ENCODE data around the gene ELANE. TPM values are rescaled to one million over a fixed set of nuclear protein-coding genes. Genes with fewer than 3 reads are reported as not detected.

ELANE gene
- total RNA-seq, 1 donor from 2014 or later, result not detected

- Mint-ChIP-seq H3K27me3 (peaks cover 21% of the 10 kb centered on the region), H3K4me1 (ENCODE audit: low read depth) (no peaks in the 10 kb centered on the region), H3K36me3 (ENCODE audit: insufficient read depth) (peaks cover 8% of the 10 kb centered on the region), H3K4me3 (ENCODE audit: low read depth) (no peak overlapping the region), H3K27ac (peak overlapping the region; percentile 73), H3K9me3 (ENCODE audit: low read depth) (no peaks in the 10 kb centered on the region)
- DNase-seq (ENCODE audit: low spot score, unreplicated experiment), result no peak
- TF ChIP-seq, protein P1, sequence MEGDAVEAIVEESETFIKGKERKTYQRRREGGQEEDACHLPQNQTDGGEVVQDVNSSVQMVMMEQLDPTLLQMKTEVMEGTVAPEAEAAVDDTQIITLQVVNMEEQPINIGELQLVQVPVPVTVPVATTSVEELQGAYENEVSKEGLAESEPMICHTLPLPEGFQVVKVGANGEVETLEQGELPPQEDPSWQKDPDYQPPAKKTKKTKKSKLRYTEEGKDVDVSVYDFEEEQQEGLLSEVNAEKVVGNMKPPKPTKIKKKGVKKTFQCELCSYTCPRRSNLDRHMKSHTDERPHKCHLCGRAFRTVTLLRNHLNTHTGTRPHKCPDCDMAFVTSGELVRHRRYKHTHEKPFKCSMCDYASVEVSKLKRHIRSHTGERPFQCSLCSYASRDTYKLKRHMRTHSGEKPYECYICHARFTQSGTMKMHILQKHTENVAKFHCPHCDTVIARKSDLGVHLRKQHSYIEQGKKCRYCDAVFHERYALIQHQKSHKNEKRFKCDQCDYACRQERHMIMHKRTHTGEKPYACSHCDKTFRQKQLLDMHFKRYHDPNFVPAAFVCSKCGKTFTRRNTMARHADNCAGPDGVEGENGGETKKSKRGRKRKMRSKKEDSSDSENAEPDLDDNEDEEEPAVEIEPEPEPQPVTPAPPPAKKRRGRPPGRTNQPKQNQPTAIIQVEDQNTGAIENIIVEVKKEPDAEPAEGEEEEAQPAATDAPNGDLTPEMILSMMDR (IDR thresholded peaks at IDR 0.05; ENCODE audit: unreplicated experiment), result no peak
Measured at GRCh38 chr19:863315-863620, 11.2 kb downstream of the ELANE start.

GRCh38 chr19:866769-867300, 14.7 kb downstream of the ELANE start:
- TF ChIP-seq, protein P1 (IDR thresholded peaks at IDR 0.05; ENCODE audit: unreplicated experiment), result no peak
- H3K27me3 Mint-ChIP-seq, result peaks cover 11% of the 10 kb centered on the region
- no peak overlapping the region for H3K27ac Mint-ChIP-seq
- DNase-seq (ENCODE audit: low spot score, unreplicated experiment), result no peak
- peaks cover 18% of the 10 kb centered on the region for H3K36me3 Mint-ChIP-seq (ENCODE audit: insufficient read depth)
- no peak overlapping the region for H3K4me3 Mint-ChIP-seq (ENCODE audit: low read depth)
- H3K9me3 Mint-ChIP-seq (ENCODE audit: low read depth), result no peaks in the 10 kb centered on the region
- peaks cover 1% of the 10 kb centered on the region for H3K4me1 Mint-ChIP-seq (ENCODE audit: low read depth)

DNA sequence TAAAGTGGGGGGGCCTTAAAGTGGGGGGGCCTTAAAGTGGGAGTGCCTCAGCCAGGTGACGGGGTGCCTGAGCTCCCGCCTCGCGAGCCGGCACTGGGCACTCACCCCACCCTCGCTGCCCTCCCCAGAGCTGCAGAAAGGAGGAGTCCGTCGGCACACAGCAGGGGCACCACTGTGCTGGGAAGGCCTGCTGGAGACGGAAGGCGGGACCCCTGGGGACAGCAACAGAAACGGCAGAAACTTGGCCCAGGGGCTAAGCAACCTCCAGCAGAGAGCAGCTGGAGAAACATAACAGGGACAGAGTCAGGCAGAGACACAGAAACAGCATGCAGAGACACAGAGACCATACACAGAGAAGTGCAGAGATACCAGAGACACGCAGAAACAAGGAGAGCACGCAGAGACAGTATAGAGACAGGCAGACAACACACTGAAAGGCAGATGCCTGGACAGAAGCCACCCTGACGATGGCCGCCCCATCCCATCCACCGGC, 15.2 kb downstream of the ELANE start:
- no peak for DNase-seq (ENCODE audit: low spot score, unreplicated experiment)
- H3K36me3 Mint-ChIP-seq (ENCODE audit: insufficient read depth), result peaks cover 18% of the 10 kb centered on the region
- peaks cover 1% of the 10 kb centered on the region for H3K4me1 Mint-ChIP-seq (ENCODE audit: low read depth)
- H3K9me3 Mint-ChIP-seq (ENCODE audit: low read depth), result no peaks in the 10 kb centered on the region
- H3K4me3 Mint-ChIP-seq (ENCODE audit: low read depth), result no peak overlapping the region
- H3K27me3 Mint-ChIP-seq, result peaks cover 11% of the 10 kb centered on the region
- no peak overlapping the region for H3K27ac Mint-ChIP-seq
- TF ChIP-seq, protein P1 (IDR thresholded peaks at IDR 0.05; ENCODE audit: unreplicated experiment), result no peak

DNA sequence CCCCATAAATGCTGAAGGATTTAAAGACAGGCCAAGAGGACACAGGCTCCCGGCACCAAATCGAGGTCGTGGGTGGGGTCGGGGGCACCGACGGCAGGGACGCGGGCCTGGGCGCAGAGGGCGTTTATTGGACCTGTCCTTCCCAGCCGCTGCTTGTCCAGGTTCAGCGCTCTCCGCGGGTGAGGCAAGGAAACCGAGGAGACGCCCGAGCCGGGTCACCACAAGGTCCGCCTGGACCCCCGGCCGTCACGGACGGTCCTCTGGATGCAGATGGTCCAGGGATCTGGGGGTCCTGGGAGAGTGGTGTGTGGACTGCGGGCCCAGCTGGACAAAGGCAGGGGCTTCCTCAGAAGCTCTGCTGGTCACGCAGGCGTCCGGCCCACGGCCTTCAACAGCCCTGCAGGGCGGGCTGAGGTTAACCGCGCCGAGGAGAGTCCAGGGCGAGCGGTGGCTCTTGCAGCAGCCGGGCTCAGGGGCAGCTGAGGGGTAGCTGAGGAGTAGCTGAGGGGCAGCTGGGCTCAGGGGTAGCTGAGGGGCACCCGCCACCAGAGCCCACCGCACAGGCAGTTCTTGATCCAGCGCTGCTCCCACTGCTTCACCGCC, 15.9 kb downstream of the ELANE start:
- TF ChIP-seq, protein P1 (IDR thresholded peaks at IDR 0.05; ENCODE audit: unreplicated experiment), result no peak
- no peaks in the 10 kb centered on the region for H3K9me3 Mint-ChIP-seq (ENCODE audit: low read depth)
- H3K4me3 Mint-ChIP-seq (ENCODE audit: low read depth), result no peak overlapping the region
- no peak for DNase-seq (ENCODE audit: low spot score, unreplicated experiment)
- H3K36me3 Mint-ChIP-seq (ENCODE audit: insufficient read depth), result peaks cover 18% of the 10 kb centered on the region
- no peak overlapping the region for H3K27ac Mint-ChIP-seq
- peaks cover 1% of the 10 kb centered on the region for H3K4me1 Mint-ChIP-seq (ENCODE audit: low read depth)
- H3K27me3 Mint-ChIP-seq, result peaks cover 5% of the 10 kb centered on the region

DNA sequence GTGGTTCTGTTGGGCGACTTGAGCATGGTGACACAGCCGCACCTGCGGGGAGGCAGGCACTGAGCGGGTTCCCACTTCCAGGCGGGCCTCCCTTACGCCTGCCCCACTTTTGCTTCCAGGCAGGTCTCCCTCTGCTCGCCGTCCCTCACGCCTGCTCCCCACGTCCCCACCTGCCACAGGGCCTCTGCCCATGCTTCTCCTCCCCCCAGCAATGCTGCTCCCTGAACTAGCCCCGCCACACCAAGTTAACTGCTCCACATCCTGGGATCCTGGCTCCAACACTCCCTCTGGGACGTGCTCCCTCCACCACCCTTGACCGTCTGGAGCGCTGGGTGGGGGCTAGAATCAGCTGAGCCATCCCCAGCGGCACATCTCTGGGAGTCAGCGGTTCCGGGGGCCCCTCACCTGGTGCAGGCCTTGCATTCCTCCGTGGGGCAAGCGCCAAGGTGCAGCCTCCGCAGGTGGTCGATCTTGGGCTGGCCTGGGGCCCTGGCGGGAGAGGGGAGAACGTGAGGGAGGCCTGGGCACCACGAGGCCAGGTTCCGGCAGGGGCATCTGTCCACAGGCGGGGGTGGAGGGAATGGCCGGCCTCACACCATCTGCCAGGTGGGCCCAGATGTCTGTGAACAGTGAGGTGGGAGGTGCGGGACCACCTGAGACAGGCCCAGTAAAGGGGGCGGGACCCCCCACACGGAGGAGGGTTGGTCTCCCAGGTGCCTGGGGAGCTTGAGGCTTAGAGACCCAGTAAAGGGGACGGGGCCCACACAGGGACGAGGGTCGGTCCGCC, 16.5 kb downstream of the ELANE start:
- no peak for DNase-seq (ENCODE audit: low spot score, unreplicated experiment)
- H3K27ac Mint-ChIP-seq, result no peak overlapping the region
- TF ChIP-seq, protein P1 (IDR thresholded peaks at IDR 0.05; ENCODE audit: unreplicated experiment), result no peak
- peaks cover 2% of the 10 kb centered on the region for H3K27me3 Mint-ChIP-seq
- peaks cover 18% of the 10 kb centered on the region for H3K36me3 Mint-ChIP-seq (ENCODE audit: insufficient read depth)
- no peaks in the 10 kb centered on the region for H3K9me3 Mint-ChIP-seq (ENCODE audit: low read depth)
- no peak overlapping the region for H3K4me3 Mint-ChIP-seq (ENCODE audit: low read depth)
- peaks cover 1% of the 10 kb centered on the region for H3K4me1 Mint-ChIP-seq (ENCODE audit: low read depth)

All from progenitor cell of endocrine pancreas (in vitro differentiated cells).